ENCODE results near the gene GNAZ.

GNAZ gene

DNA sequence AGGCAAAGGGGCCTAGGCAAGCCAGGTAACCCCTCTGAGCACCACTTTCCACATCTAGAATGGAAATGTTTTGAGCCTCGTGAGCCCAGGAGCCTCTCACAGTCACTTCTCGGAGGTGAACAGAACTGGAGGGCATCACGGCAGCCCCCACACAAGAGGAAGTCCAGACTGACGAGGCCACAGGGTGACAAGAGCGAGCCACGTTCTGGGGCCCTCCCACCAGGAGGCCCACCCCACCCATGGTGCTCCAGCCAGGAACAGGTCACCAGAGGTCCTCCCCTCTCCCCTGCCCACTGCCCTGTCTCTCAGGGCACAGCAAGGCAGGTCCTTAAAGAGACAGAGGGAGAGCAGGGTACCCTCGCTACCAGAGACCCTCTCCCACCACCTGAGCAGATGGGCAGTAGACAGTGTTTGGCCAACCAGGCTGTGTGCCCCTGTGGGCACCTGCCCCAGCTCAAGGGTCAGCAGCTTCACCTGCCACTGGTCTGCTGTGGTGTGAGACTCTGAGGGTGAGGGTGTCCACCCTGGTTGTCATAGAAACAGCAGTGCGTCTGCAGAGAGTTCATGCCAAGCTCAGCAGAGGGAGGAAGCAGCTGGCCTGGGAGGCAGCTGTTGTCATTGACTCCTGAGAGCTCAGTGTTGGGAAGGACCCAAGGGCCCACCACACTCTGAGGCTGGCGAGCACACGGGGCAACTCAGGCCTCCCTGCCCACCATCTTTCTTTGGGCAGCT lies 40.0 kb downstream of the GNAZ start:
- DNase-seq, result no peak

DNA sequence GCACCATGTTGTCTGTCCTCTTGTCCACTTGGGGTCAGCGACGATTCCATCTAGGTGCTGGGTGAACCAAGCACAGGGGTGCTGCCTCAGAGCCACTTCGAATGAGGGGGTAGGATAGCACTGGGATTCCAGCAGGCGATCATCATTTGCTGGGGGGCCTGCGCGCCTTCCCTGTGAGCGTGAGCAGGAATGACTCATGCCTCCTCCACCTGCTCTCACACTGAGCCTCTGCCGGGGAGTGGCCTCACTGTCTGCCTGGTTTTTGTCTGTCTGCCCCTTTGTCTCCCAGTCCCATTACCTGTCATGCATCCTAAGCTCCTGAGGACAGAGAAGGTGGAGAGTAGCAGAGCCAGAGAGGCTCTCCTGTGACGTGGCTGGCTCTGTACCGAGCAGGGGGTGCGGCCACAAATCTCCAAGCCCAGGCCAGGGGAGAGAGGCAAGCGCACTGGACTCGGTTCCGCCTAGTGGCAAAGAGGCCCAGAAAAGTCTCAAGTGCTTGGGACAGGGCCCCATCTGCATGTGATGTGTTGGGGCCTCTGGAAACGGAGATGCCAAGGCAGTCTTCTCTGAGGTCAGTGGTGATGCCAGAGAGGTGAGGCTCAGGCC lies 40.7 kb downstream of the GNAZ start:
- no peak for DNase-seq

DNA sequence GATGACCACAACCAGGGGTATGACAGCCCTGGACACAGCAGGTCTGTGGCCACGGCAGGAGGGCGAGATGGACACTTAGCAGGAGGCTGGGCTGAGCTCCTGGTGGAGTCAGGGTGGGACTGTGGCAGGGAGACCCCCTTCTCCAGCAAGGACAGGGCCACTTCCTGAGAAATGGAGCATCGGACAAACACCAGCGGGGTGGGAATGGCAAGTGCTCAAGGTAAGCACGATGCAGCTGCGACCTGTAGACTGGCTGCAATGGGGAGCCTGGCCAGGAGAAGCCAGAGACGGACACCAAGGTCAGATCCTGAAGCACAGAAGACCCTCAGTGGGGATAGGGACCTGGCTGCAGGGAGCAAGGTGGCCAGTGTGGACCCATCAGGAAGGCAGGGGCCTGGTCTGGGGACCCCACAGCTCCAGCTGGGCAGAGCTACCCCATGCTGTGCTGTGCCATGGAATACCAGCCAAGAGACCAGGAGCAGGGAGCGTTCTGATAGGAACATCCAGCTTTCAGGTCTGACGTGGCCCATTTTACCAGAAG lies 42.2 kb downstream of the GNAZ start:
- no peak for DNase-seq

DNA sequence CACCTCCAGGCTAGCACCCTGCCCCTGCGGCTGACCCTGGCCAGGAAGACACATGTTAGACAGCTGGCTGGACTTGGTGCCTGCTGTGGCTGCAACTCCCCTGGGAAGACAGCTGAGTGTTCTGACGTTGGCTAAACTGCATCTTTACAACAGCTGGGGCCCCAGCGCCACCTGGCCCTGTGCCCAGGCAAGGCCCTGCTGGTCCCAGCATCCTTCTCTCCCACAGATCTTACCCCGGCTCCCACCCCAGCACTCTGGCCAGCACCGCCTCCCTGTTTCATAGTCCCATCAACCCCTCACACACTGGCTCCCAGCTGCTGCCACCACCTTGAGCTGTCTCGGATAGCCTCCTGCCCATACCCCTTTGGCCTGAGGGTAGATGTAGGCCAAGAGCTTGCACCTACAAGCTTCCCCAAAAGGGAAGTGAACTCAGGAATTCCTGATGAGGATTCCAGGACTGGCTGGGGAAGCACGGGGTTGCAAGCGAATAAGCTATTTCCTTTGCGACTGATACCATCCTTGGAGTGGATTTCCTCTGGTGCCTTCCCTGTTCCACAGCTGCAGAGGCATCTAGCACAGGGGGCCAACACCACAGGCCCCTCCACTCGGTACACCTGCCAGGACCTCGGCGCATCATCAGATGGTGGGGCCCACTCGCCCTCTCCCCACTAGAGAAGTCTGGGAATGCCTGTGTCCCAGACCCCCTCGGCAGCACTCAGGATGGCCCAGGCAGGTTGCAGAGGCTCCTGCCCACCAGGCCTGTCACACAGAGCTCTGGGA lies 42.9 kb downstream of the GNAZ start:
- DNase-seq, result no peak

DNA sequence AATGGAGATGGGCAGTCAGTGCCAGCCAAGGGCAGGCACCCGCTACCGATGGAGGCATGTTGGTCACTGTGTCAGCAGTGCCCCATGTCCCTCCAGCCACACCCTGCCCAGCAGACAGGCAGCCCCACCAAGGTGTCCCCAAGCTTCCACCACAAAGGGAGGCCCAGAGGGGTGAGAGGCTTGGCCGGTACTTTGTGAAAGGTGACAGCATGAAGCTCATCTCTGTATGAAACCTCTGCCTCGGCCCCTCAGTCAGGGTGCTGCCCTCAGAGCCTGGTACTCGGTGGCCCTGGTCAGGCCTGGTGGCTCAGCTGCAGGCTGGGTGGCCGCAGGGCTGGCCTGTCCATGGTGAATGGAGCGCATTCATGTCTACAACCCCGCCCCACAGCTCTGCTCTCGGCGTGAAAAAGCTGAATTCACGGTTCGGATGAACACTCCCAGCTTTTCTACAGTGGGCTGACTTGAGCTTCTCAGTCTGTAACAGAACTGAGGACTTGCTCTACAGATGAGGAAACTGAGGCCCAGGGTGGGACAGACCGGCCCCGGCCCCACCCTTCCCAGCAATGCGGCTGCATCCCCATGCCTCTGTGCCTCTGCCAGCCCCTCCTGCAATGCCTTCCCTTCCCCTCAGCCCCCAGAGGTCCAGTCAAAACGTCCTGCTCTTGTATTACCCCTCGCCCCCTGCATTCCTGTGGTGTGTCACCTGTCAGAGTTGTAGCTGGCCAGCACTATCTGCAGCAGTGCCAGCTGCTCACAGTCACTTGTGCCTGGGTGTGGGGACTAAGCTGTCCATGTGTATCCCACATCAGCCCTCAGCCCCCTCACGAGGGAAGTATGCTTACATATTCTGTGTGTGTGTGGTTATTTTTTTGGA lies 43.8 kb downstream of the GNAZ start:
- DNase-seq, result no peak

DNA sequence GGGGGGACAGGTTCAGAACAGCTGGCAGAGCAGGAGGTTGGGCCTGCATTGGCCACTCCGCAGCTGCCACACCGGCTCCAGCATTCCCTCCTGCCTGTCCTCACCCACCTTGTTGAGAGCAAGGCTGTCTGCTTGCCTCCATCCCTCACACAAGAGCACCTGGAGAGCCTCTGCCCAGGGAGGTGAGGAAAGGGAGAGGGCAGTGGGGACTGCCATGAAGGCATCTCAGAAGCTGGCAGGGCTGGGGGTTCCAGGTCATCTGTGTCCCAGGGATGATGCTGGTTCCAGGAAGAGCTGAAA lies 44.4 kb downstream of the GNAZ start:
- no peak for DNase-seq

DNA sequence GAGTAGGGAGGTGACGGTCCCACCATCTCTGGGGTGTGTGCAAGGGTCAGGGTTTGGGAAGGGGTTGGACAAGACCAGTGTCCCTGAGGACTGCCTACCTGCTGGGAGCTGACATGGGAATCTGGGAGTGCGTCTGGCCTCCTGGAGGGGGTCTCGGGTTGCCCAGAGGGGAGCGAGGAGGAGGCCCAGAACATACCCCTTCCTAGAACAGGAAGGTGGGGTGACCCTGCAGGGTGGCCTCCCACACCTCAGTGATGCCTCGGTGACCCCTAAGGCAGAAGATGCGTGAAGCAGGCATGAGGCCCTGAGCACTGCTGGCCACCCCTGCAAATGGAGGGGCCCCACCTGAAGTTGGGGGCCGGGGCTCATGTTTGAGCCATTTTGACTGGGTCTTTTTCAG lies 45.0 kb downstream of the GNAZ start:
- no peak for DNase-seq

DNA sequence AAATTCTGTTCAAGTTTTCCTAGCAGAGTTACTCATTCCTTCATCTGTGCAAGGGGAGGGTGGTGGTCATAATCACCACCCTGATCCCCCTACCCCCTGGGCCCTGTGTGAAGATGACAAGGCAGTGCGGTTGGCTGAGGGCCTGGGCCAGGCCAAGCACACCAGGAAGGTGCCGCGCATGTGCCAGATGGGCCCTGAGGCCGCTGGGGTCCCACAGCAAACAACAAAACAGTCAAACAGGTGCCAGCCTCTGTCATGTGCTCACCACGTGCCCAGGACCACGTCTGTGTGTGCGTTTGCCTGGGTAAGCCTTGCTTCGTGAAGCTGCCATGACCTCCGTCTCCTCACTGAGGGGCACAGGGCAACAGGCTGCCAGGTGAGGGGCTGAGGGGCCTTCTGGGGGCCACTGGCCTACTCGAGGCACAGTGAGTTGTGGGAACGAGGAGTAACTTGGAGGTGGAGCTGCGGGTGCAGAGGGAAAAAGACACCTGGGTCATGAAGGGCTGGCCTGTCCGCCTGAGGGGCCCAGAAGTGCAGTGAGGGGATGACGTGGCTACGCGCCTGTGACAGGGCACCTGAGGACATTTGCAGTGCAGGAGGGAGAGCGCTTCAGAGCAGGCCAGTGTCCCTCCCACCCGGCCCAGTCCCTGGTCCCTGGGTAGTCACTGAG lies 45.6 kb downstream of the GNAZ start:
- no peak for DNase-seq

DNA sequence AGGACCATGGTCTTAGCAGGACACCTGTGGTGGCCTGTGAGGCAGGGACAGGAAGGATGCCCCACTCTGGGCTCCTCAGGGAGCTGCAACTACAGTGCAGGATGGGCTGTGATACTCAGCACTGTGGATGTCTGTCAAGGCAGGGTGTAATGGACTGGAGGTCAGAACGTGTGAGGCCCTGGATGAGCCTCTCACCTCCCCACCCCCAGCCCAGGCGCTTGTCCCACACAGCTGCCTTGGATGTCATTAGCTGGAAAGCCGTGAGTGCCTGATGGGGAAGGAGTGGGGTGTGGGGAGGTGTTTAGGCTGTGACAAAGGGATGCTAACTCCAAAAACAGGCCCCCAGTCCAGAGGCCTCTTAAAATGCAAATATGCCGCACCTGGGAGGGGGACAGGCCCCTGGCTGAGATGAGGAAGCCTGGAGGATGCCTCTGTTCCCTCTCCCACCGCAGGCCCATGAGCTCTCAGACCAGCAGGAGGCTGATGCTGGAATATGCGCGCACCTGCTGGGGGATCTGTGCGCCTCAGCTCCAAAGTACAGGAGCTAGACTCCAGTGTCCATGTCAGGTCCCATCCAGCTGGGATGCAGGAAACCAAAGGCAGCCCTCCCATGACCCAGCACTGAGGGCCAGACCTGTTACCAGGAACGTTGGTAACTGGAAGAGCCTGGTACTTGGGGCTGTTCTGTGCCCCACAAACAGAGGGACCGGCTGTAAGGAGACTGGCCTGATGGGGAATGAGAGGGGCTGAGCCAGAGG lies 46.4 kb downstream of the GNAZ start:
- no peak for DNase-seq

DNA sequence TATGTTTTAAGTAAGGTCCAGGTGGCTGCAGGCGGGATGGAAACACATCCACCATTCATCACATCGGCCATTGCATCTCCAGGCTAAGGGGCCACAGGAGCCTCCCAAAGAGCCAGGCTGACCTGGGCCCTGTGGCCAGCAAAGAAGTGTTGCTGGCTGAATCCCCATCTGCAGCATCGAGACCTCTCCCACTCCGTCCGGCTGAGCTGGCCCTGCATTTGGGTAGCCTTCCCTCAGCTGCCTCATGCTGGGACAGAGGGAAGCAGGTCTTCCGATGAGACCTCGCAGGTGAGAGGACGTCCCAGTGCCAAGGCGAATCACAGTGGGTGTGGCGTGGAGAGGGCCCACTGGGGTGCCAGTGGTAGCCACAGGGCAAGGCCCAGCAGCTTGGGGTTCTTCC lies 47.0 kb downstream of the GNAZ start:
- DNase-seq, result no peak

DNA sequence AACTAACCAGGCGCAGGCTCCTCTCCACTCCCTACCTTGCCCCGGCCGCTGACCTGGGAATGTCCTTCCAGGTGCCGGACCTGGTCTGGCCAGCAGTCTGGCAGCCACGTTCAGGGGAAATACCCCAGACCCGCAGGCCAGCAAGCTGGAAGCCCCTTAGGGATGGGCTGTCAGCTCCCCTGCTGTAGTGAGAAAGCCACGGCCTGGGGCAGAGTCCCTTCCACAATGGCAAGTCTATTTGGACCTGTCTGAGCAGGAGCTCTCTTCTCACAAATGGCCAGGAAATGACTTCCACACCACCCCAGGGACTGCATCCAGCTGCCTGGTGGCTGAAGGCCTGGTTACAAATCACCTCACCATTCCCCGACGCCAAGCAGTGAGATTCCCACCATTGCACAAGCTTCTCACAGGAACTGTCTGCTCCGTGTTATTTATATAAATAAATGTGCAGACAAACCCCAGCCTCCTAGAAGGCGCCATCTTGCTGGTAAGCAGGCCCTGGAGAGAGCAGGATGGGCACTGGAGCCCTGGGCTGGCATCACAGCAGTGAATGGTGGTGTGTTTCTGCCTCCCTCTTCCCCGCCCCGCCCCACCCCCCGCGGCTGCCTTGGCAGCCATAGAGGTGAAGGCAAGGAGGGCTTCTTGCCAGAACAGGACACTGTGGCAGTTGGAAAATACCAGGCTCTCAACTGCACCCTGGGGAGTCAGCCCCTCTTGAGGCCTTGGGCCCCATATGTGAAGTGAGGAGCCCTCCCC lies 47.8 kb downstream of the GNAZ start:
- no peak for DNase-seq

DNA sequence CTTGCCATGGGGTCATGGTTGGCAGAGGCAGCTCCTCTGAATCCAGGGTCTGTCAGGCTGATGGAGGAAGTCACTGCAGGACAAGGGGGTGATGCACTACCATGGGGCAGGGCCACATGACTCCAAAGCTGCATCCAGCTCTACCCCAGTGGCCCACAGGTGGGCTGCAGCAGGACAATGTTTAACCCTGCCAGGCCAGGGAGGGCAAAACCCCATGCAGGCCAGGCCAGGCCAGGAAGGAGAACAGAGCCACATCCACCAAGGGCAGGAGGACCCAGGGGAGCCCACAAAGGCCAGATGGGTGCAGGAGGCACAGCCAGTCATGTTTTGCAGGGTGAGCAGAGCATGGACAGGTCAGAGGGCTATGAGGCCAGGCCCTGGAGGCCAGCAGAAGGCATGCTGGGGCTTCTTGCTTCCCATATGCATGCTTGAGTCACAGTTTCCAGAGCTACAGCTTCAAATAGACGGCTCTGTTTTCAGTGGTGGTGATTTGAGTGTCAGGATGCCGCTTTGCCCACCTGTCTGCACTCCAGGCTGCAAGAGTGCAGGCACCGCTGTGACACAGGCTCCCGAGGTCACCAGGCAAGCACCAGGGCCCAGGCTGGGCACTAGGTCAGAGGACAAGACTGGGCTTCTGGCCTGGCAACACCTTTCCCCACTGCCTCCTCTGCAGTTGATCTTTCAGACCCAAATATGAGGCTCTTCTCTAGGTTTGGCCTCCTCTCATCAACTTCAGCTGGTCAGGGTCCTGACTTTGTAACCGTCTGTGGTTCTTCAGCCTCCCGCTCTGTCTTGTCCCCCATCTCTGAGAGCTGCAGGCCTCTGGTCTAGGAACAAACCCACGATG lies 48.6 kb downstream of the GNAZ start:
- no peak for DNase-seq

DNA sequence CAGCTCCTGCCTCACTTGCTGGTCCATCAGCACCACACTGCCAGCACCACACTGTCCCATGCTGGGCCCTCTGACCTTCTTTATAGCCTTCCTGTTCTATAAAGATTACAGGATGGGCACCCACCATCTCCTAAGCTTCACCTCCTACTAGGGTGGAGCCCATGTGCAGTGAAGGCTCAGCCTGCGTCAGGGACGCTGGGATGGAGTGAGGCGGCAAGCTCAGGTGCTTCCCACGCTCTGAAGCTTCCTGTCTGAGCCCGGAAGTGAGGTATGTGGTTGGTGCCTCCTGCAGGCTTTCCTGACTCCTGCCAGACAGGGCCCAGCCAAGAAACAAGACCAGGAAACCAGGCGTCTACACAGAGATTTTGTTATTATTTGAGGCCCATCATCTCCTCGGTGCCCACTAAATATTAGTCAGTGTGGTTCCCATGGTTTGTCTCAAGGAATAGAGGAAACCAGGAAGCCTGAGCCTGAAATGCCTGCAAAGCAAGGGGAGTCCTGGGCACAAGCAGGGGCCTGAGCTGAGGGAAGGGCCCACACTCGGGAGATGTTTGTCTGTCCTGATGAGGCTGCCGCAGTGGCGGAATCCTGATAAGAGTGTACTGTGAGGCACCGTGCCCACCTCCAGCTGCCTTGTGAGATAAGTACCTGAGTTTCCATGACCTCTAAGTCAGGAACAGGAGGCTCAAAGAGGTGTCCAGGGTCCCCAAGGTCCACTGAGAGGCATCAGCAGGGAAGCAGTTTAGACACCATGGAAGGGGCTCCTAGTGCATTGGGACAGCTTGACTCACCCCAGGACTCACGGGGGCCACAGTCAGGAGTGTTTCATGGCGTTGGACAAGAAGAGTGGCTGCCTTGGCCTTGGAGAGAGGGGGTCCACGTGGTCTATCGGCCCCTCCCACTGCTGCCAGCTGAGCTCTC lies 49.4 kb downstream of the GNAZ start:
- DNase-seq, result peak; percentile 40

DNA sequence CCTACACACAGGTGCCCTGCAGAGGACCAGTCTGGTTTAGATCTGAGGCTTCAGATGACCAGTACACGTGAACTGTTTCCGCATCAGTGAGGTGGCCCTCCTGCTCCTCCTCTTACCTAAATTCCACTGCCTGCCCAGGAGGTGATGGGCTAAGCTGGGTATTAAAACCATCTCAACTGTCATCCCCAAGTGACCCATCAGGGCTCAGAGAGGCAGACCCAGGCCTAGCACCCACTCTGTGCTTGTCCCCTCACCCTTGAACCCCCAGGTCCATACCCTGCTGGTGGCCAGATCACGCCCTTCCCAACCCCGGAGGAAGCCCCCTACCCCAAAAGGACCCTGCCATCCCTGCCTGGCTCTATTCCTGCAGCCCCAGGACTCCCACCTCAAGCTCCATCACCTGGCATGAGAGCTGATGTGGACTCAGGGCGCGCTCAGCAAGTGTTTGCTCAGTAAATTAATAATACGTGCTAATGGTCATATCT lies 50.1 kb downstream of the GNAZ start:
- no peak for DNase-seq

DNA sequence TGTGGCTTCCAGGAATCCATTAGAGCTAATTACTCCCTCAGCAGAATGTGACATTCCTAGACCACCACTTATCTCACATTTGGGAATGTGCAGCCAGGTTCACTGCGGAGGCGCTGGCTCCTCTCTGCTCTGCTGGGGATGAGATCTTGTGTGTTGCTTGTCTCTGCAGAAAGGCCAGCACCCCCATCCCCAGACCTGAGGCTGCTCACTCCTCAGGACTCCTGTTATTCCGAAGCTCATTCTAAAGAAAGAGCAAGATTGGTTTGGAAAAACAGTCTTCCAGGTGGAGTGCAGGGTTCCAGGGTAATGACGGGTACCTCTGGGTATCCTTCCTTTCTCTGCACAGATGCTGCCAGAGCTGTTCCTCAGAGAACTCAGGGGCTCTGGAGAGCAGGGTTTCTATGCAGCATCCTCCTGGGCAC lies 50.7 kb downstream of the GNAZ start:
- no peak for DNase-seq

DNA sequence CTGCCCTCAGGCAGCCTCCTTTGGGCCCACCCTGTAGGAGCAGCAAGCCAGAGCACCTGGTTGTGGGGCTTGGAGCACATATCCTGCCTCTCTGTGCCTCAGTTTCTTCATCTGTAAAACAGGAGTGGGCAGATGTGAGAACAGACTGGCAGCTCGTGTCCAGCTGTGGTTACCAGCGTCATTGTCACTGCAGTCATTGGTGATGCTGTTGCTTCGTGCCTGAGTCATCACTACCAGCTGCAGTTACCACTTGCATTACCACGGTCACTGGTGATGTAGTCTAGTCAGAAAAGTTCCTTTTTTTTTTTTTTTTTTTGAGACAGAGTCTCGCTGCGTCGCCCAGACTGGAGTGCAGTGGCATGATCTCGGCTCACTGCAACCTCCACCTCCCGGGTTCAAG lies 51.1 kb downstream of the GNAZ start:
- no peak for DNase-seq

DNA sequence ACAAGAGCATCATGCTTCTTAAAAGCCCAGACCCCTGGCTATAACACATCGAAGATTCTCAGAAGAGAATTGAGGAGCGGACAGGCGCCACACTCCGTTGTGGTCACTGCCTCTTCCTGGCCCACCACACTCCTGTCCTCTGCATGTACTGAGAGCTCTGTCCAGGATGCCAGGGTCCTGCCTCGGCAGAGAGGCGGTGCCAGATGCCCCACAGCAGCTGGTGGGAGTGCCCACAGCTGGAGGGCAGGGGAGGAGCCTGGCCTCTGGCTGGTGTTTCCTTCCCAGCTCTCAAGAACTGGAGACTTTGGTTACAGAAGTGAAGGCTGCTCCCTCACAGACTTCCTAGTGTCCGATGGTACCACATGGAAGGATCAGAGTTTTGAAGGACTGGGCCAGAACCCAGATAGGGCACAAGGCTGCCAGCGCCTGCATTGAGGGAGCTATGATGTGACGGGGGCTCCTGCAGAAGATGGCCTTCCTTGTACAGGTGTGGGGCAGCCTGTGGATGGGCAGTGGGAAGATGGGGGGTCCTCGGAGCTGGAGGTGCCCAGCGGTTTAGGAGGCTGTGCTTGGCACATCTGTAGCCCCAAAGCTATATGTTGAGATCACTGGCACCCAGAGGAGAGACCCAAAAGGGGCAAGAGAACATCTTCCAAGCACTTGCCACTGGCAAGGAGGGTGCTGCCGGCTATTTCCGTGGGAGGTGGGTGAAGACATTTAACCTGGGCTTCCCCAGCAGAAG lies 52.1 kb downstream of the GNAZ start:
- no peak for DNase-seq
